ENCODE results near the gene LAG3.

Gene LAG3

DNA sequence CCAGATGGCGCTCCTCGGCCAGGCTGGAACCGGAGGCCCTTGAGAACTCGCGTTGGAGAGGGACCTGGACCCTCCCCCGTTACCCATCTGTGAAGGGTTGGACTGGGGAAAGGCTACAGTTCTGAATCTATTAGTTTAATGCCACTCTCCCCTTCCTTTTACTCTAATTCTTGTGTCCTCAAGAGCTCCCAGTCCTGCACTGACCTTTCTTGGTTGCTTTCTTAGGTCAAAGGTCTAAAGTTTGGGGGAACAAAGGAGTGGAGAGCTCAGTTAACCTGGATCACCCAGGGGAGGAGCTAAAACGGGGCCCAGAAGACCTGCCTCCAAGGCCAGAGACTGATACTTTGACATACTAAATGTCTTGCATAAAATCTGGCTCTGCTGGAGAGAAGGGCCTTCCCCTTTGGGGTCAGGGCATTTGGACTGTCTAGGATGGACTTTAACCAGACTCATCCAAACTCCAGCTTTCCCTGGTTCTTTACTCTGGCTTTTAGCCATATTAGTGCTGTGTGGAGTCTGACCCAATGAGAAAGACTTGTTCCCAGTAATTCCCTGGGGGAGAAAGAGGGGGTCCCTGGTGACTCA lies 18.5 kb upstream of the LAG3 start:
- no peak for DNase-seq (ENCODE audit: low read depth)

GRCh38 chr12:6754411-6754810 lies 17.9 kb upstream of the LAG3 start:
- no peak for DNase-seq (ENCODE audit: low read depth)

- DNase-seq (ENCODE audit: low read depth), result no peak
These were observed 15.2 kb upstream of the LAG3 start for GRCh38 chr12:6757028-6757690.

- DNase-seq (ENCODE audit: low read depth), result no peak
These were observed 13.7 kb upstream of the LAG3 start for GRCh38 chr12:6758506-6759095.

GRCh38 chr12:6759741-6760140 lies 12.6 kb upstream of the LAG3 start:
- DNase-seq (ENCODE audit: low read depth), result no peak

DNA sequence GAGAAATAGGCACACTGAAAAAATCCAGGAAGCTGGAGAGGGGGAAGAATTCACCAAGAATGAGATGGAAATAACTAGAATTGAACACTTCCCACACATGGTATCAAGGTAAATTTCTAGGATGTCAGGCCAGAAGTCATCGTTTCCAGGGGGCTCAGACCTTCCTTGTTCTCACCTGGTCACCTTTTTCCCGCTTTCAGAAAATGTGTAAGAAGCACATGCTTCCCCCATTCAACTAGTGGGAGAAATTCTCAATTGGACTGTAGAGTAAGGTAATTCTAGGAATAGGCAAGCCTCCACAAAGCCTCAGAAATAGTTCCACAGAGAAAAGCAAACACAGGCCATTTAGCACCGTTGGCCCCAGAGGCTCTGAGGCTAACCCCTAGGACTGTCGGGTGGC lies 8.9 kb upstream of the LAG3 start:
- no peak for DNase-seq (ENCODE audit: low read depth)

DNA sequence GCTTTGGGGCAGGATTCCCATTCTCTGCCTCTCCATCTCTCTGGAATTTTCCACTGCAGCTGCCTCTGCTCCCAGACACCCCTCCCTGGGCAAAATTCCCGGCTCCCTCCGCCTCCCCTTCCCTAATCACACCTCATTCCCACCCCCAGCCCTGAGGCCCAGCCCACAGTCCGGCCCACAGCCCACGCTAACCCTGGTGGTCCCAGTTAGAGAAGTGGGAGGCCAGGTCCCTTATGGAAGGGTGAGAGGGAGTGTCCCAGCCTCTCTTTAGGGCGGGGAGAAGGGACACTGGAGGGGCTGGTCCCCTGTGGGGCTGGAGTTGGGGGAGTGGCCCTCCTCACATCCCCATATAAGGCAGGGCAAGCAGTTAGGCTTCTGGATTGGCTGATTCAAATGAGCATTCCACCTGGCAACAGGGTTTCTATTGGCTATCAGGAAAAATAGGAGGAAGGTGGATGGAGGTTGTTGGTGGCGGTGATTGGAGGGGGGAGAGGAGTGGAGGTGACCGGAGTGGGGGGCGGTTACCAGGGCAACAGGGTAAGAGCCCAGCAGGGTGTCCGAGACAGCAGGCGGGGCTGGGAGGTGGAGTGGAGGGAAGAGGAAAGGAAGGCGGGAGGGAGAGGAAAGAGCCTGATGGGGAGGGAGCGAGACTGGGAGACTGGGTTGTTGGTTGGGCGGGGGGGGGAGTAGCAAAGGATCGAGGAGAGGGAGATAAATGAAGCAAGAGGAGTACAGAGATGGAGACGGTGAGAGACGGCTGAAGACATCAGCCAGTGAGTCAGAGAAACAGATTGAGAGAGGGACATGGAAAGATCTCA lies 8.1 kb upstream of the LAG3 start:
- peak; percentile 85 for DNase-seq (ENCODE audit: low read depth)

DNA sequence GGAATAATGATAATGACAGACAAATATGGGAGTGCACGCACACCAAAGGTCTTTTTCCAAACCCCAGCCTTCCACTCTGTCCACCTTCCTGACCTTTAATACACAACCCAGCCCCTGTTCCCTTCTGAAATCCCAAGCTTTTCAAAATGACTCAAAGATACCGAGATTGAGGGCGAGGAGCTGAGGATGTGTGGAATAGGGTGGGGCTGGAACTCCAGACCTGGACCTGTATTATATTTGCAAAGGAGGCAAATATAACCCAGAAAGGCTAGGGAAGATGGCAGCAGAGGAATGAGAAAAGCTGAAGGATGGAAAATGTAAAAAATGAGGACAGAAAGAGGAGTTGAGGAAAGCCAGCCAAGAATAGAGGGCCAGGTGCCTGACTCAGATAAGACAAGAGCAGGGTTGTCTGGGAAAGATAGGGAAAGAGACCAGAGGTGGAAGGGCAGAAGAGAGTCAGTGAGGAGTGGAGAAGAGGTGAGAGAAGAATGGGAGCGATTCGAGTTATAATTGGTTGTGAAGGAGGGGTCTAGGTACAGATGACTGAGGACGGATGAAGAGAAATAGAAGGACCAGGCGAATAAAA lies 7.2 kb upstream of the LAG3 start:
- DNase-seq (ENCODE audit: low read depth), result no peak

DNA sequence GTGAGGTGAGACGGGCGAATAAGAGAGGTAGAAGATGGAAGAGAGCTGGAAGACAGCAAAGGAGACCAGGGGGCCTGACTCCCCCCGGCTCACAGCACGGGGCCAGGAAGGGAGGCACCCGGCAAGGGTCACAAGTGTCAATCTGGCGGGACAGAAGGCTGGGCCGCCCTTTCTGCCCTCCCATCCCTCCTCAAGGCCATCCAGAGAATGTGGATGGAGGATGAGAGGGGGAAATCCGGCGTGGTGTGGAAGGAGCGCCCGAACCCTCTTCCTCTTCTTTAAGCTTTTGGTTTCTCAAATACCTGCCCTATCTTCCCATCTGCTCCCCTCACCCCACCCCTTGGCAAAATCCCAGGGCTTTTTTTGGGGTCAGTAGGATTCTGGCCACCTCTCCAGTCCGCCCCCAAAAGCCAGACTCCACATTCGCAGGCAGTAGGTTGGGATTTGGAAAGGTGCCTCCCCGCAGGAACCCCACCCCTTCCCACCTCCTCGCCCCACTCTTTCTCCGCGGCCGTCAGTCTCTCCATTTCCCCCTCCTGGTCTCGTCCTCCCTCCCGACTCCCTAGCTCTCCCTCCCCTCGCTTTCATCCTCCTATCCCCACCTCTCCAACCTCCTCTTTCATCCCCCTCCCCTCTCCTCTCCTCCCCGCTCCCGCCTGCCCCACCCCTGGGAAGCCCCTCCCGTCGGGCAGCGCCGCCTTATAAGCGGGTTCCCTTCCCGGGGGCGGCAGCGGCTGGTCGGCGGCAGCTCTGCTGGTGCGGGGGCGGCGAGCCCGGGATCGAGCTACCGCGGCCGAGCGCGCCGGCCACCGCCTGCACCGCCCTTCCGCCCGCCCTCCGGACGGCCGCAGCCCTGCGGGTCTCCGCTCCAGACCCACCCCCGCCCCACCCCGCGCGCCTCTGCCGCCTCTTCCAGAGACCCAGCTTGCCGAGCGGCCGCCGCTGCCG lies 6.4 kb upstream of the LAG3 start, which contains the start of gene PTMS:
TSS of gene PTMS (plus strand) at position 730 of the 948 bp plus-strand sequence. CDS start 343 bp downstream, outside the sequence.
- peak; percentile 77 for DNase-seq (ENCODE audit: low read depth)

- peak; percentile 54 for DNase-seq (ENCODE audit: low read depth)
These were observed 5.5 kb upstream of the LAG3 start for GRCh38 chr12:6766651-6767349.

GRCh38 chr12:6767353-6768319 lies 4.7 kb upstream of the LAG3 start:
- DNase-seq (ENCODE audit: low read depth), result no peak

DNA sequence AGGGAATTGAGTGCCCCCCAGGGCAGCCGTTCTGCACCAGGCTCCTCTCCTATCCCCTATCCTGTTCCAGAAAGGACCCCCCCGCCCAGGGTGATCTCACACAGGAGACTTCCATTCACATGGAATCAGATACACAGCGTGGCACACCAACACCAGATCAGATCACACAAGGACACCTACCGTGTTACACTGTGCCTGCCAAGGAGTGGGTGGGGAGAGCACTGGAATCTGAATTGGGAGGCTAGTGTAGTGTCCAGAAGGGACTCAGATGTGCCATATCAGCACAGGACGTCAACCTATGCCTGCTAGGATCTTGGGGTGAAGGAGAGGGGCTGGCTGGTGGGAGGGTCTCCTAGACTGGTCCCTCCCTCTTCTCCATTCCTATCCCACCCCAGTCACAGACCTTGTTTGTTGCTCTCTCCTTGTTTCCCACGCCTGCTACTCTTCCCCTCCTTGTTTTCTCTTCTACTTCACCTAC lies 3.8 kb upstream of the LAG3 start:
- no peak for DNase-seq (ENCODE audit: low read depth)

- no peak for DNase-seq (ENCODE audit: low read depth)
These were observed 3.3 kb upstream of the LAG3 start for GRCh38 chr12:6768990-6769389.

- DNase-seq (ENCODE audit: low read depth), result no peak
These were observed 2.7 kb upstream of the LAG3 start for GRCh38 chr12:6769666-6770065.

DNA sequence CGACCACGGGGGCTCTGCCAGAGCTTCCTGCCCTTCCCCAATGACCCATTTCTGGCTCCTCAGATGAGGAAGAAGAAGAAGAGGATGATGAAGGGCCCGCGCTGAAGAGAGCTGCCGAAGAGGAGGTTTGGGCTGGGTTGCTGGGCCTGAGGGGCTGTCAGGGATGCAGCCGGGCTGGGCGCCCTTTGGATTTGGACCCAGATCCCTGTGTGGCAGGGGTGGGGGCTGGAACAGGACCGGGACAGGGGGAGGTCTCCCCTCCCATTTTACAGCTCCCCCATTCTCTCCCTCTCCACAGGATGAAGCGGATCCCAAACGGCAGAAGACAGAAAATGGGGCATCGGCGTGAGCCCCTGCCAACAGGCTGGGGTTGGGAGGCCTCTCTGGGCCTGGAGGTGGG lies 2.2 kb upstream of the LAG3 start:
- DNase-seq (ENCODE audit: low read depth), result no peak

DNA sequence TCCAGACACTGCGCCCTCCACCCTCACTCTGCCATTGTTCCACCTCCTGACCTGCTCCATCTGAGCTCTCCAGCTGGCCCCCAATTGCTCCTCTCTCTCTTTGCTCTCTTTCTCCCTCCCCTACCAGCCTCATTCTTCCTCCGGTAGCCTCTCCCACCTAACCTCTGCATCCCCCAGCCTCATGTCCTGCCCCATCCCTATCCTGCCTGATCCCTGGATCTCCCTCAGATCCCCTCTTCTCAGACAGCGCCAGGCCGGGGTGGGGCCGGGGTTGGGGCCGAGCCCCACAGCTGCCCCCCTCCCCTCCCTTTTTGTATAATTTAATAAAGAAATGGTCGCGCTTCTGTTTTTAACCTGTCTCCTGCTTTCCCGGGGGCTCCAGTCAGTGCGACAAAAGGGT lies 1.7 kb upstream of the LAG3 start:
- DNase-seq (ENCODE audit: low read depth), result no peak

GRCh38 chr12:6771091-6771495 lies 1.2 kb upstream of the LAG3 start:
- DNase-seq (ENCODE audit: low read depth), result no peak

- DNase-seq (ENCODE audit: low read depth), result no peak
These were observed 600 bp upstream of the LAG3 start for GRCh38 chr12:6771509-6772330.
